MG63 (cell line): ENCODE results near the gene DCAF12. TPM values are rescaled to one million over a fixed set of nuclear protein-coding genes. Genes with fewer than 3 reads are reported as not detected.
"Not testable (repeated sequence)": the region's sequence is repeated elsewhere in the genome, so short reads cannot be mapped to it uniquely, and the experiment has no call there.

ENCODE experiments used
- DNase-seq: peaks from one replicate; pipeline ENCODE4 v3.0.0-alpha.2; 2020
- H3K27me3 ChIP-seq: fragments of 250-450 bp; sonication (Bioruptor Pico); 2 replicates; pipeline ENCODE4 v1.5.1; 2020; ENCODE audit warnings: mild to moderate bottlenecking, moderate library complexity
- H3K36me3 ChIP-seq: fragments of 250-450 bp; sonication (Bioruptor Pico); 2 replicates; pipeline ENCODE4 v1.5.1; 2020; ENCODE audit warnings: mild to moderate bottlenecking, moderate library complexity
- H3K4me3 ChIP-seq: fragments of 250-450 bp; sonication (Bioruptor Pico); 2 replicates; pipeline ENCODE4 v1.5.1; 2020; ENCODE audit warnings: mild to moderate bottlenecking, moderate library complexity
- H3K9me3 ChIP-seq: fragments of 250-450 bp; sonication (Bioruptor Pico); 2 replicates; pipeline ENCODE4 v1.5.1; 2020; ENCODE audit warnings: mild to moderate bottlenecking, moderate library complexity
- total RNA-seq: library from RNA; depleted of rRNA; stranded (reverse); fragments of >200 nt; shearing (Covaris generic); gene quantifications from 2 replicates; pipeline ENCODE4 v1.2.3, GENCODE V29; 2014; ENCODE audit warnings: low replicate concordance; rRNA removed

DCAF12 gene
- 12.8 and 13.2 TPM in 2 replicates for total RNA-seq

- DNase-seq, result peak; percentile 84
- Histone ChIP-seq H3K4me3 (peak within 1 kb of the TSS; percentile 78), H3K9me3 (no peaks in the 10 kb centered on the region), H3K27me3 (no peaks in the 10 kb centered on the region), H3K36me3 (peaks cover 22% of the 10 kb centered on the region)
Measured at GRCh38 chr9:34126207-34127034, at the start of gene DCAF12. Gene DCAF12 (minus strand): TSS chr9:34126698. CDS start chr9:34126431, 267 bp downstream.

- no peak overlapping the region for H3K4me3 ChIP-seq
- no peaks in the 10 kb centered on the region for H3K9me3 ChIP-seq
- H3K27me3 ChIP-seq, result no peaks in the 10 kb centered on the region
- no peak for DNase-seq
- no peaks in the 10 kb centered on the region for H3K36me3 ChIP-seq
Measured at GRCh38 chr9:34176089-34176488, 49.6 kb upstream of the DCAF12 start.

GRCh38 chr9:34171753-34172535 is 45.4 kb upstream of the DCAF12 start:
- Histone ChIP-seq H3K4me3 (no peak overlapping the region), H3K9me3 (no peaks in the 10 kb centered on the region), H3K36me3 (no peaks in the 10 kb centered on the region), H3K27me3 (no peaks in the 10 kb centered on the region)
- DNase-seq, result no peak

- no peaks in the 10 kb centered on the region for H3K27me3 ChIP-seq
- no peak overlapping the region for H3K4me3 ChIP-seq
- no peak for DNase-seq
- no peaks in the 10 kb centered on the region for H3K36me3 ChIP-seq
- H3K9me3 ChIP-seq, result no peaks in the 10 kb centered on the region
Measured at GRCh38 chr9:34170237-34170991, 43.9 kb upstream of the DCAF12 start.

- H3K4me3 ChIP-seq, result no peak overlapping the region
- no peak for DNase-seq
- H3K27me3 ChIP-seq, result no peaks in the 10 kb centered on the region
- H3K36me3 ChIP-seq, result no peaks in the 10 kb centered on the region
- no peaks in the 10 kb centered on the region for H3K9me3 ChIP-seq
Measured at GRCh38 chr9:34169125-34169524, 42.6 kb upstream of the DCAF12 start.

- Histone ChIP-seq H3K4me3 (no peak overlapping the region), H3K9me3 (no peaks in the 10 kb centered on the region), H3K27me3 (no peaks in the 10 kb centered on the region), H3K36me3 (no peaks in the 10 kb centered on the region)
- DNase-seq, result peak; percentile 23
Measured at GRCh38 chr9:34163434-34163833, 36.9 kb upstream of the DCAF12 start.

GRCh38 chr9:34158362-34158869 is 31.9 kb upstream of the DCAF12 start:
- DNase-seq, result peak; percentile 36
- no peaks in the 10 kb centered on the region for H3K36me3 ChIP-seq
- no peaks in the 10 kb centered on the region for H3K9me3 ChIP-seq
- no peak overlapping the region for H3K4me3 ChIP-seq
- no peaks in the 10 kb centered on the region for H3K27me3 ChIP-seq

GRCh38 chr9:34157898-34158297 is 31.4 kb upstream of the DCAF12 start:
- DNase-seq, result no peak
- Histone ChIP-seq H3K27me3 (no peaks in the 10 kb centered on the region), H3K9me3 (no peaks in the 10 kb centered on the region), H3K4me3 (no peak overlapping the region), H3K36me3 (no peaks in the 10 kb centered on the region)

GRCh38 chr9:34157318-34157717 is 30.8 kb upstream of the DCAF12 start:
- no peak overlapping the region for H3K4me3 ChIP-seq
- DNase-seq, result no peak
- H3K27me3 ChIP-seq, result no peaks in the 10 kb centered on the region
- H3K36me3 ChIP-seq, result no peaks in the 10 kb centered on the region
- no peaks in the 10 kb centered on the region for H3K9me3 ChIP-seq

- no peak for DNase-seq
- Histone ChIP-seq H3K36me3 (no peaks in the 10 kb centered on the region), H3K4me3 (no peak overlapping the region), H3K9me3 (no peaks in the 10 kb centered on the region), H3K27me3 (no peaks in the 10 kb centered on the region)
Measured at GRCh38 chr9:34154057-34154456, 27.6 kb upstream of the DCAF12 start.

- H3K36me3 ChIP-seq, result no peaks in the 10 kb centered on the region
- no peaks in the 10 kb centered on the region for H3K9me3 ChIP-seq
- no peaks in the 10 kb centered on the region for H3K27me3 ChIP-seq
- no peak overlapping the region for H3K4me3 ChIP-seq
- DNase-seq, result no peak
Measured at GRCh38 chr9:34151398-34151797, 24.9 kb upstream of the DCAF12 start.

GRCh38 chr9:34145165-34145564 is 18.7 kb upstream of the DCAF12 start:
- no peak overlapping the region for H3K4me3 ChIP-seq
- H3K36me3 ChIP-seq, result no peaks in the 10 kb centered on the region
- DNase-seq, result no peak
- no peaks in the 10 kb centered on the region for H3K9me3 ChIP-seq
- no peaks in the 10 kb centered on the region for H3K27me3 ChIP-seq

GRCh38 chr9:34143116-34143515 is 16.6 kb upstream of the DCAF12 start:
- no peaks in the 10 kb centered on the region for H3K36me3 ChIP-seq
- no peak for DNase-seq
- no peaks in the 10 kb centered on the region for H3K27me3 ChIP-seq

GRCh38 chr9:34140853-34141252 is 14.4 kb upstream of the DCAF12 start:
- Histone ChIP-seq H3K9me3 (no peaks in the 10 kb centered on the region), H3K4me3 (no peak overlapping the region), H3K27me3 (no peaks in the 10 kb centered on the region), H3K36me3 (no peaks in the 10 kb centered on the region)
- DNase-seq, result no peak

More at GRCh38 chr9:34143116-34143515, 16.6 kb upstream of the DCAF12 start:
- Histone ChIP-seq H3K9me3 (no peaks in the 10 kb centered on the region), H3K4me3 (no peak overlapping the region)

GRCh38 chr9:34139477-34140146 is 13.1 kb upstream of the DCAF12 start:
- DNase-seq, result peak; percentile 62
- H3K36me3 ChIP-seq, result no peaks in the 10 kb centered on the region
- H3K27me3 ChIP-seq, result no peaks in the 10 kb centered on the region
- H3K9me3 ChIP-seq, result no peaks in the 10 kb centered on the region
- no peak overlapping the region for H3K4me3 ChIP-seq

GRCh38 chr9:34138644-34139043 is 12.1 kb upstream of the DCAF12 start:
- H3K36me3 ChIP-seq, H3K9me3 ChIP-seq, H3K27me3 ChIP-seq, H3K4me3 ChIP-seq, DNase-seq: not testable (repeated sequence)
